Measurements from ENCODE around the gene AGBL1.

Gene AGBL1

GRCh38 chr15:86630946-86631345 lies 551.3 kb downstream of the AGBL1 start:
- Histone ChIP-seq H3K79me2 (ENCODE audit: insufficient read depth, low read length) (no peaks in the 10 kb centered on the region), H4K20me1 (ENCODE audit: low read depth, low read length) (no peaks in the 10 kb centered on the region), H3F3A (ENCODE audit: insufficient read depth) (no peaks in the 10 kb centered on the region), H3K36me3 (ENCODE audit: low read length) (no peaks in the 10 kb centered on the region), H3K27me3 (ENCODE audit: low read length) (no peaks in the 10 kb centered on the region), H3K9me3 (ENCODE audit: insufficient read depth, low read length) (no peaks in the 10 kb centered on the region), H2AFZ (ENCODE audit: low read depth, low read length, severe bottlenecking) (no peak overlapping the region), H3K9ac (ENCODE audit: low read length) (no peak overlapping the region), H3K4me3 (ENCODE audit: insufficient read depth, low read length, poor library complexity, severe bottlenecking) (no peak overlapping the region), H3K27ac (ENCODE audit: low read depth, low read length) (no peak overlapping the region), H3K9me2 (replicated peaks; ENCODE audit: insufficient read depth, low read length) (no peaks in the 10 kb centered on the region), H3K4me2 (ENCODE audit: low read depth, low read length, poor library complexity, severe bottlenecking) (no peak overlapping the region)
- TF ChIP-seq EZH2phosphoT487 (conservative IDR thresholded peaks at IDR 0.05; ENCODE audit: low read length), result no peak
- TF ChIP-seq, protein P1, sequence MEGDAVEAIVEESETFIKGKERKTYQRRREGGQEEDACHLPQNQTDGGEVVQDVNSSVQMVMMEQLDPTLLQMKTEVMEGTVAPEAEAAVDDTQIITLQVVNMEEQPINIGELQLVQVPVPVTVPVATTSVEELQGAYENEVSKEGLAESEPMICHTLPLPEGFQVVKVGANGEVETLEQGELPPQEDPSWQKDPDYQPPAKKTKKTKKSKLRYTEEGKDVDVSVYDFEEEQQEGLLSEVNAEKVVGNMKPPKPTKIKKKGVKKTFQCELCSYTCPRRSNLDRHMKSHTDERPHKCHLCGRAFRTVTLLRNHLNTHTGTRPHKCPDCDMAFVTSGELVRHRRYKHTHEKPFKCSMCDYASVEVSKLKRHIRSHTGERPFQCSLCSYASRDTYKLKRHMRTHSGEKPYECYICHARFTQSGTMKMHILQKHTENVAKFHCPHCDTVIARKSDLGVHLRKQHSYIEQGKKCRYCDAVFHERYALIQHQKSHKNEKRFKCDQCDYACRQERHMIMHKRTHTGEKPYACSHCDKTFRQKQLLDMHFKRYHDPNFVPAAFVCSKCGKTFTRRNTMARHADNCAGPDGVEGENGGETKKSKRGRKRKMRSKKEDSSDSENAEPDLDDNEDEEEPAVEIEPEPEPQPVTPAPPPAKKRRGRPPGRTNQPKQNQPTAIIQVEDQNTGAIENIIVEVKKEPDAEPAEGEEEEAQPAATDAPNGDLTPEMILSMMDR (IDR thresholded peaks at IDR 0.05; ENCODE audit: insufficient read depth, low read length, poor library complexity, severe bottlenecking), result no peak

DNA sequence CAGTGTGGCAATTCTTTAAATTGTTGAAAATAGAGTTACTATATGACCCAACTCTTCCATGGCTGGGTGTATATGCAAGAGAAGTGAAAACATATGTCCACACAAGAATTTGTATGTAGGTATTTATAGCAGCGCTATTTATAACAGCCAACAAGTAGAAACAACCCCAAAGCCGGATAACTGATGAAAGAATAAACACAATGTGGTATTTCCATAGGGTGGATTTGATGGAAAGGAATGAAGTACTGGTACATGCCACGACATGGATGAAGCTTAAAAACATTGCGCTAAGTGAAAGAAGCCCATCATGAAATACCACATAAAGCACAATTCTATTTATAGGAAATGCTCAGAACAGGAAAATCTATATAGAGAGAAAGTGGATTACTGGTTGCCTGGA lies 554.5 kb downstream of the AGBL1 start:
- H3K9ac ChIP-seq (ENCODE audit: low read length), result no peak overlapping the region
- H3K79me2 ChIP-seq (ENCODE audit: insufficient read depth, low read length), result no peaks in the 10 kb centered on the region
- H3F3A ChIP-seq (ENCODE audit: insufficient read depth), result no peaks in the 10 kb centered on the region
- no peak overlapping the region for H3K4me3 ChIP-seq (ENCODE audit: insufficient read depth, low read length, poor library complexity, severe bottlenecking)
- no peak overlapping the region for H2AFZ ChIP-seq (ENCODE audit: low read depth, low read length, severe bottlenecking)
- no peaks in the 10 kb centered on the region for H4K20me1 ChIP-seq (ENCODE audit: low read depth, low read length)
- H3K4me2 ChIP-seq (ENCODE audit: low read depth, low read length, poor library complexity, severe bottlenecking), result no peak overlapping the region
- no peaks in the 10 kb centered on the region for H3K9me3 ChIP-seq (ENCODE audit: insufficient read depth, low read length)
- H3K27me3 ChIP-seq (ENCODE audit: low read length), result no peaks in the 10 kb centered on the region
- H3K36me3 ChIP-seq (ENCODE audit: low read length), result no peaks in the 10 kb centered on the region
- H3K9me2 ChIP-seq (replicated peaks; ENCODE audit: insufficient read depth, low read length), result no peaks in the 10 kb centered on the region
- no peak overlapping the region for H3K27ac ChIP-seq (ENCODE audit: low read depth, low read length)
- no peak for TF ChIP-seq EZH2phosphoT487 (conservative IDR thresholded peaks at IDR 0.05; ENCODE audit: low read length)

DNA sequence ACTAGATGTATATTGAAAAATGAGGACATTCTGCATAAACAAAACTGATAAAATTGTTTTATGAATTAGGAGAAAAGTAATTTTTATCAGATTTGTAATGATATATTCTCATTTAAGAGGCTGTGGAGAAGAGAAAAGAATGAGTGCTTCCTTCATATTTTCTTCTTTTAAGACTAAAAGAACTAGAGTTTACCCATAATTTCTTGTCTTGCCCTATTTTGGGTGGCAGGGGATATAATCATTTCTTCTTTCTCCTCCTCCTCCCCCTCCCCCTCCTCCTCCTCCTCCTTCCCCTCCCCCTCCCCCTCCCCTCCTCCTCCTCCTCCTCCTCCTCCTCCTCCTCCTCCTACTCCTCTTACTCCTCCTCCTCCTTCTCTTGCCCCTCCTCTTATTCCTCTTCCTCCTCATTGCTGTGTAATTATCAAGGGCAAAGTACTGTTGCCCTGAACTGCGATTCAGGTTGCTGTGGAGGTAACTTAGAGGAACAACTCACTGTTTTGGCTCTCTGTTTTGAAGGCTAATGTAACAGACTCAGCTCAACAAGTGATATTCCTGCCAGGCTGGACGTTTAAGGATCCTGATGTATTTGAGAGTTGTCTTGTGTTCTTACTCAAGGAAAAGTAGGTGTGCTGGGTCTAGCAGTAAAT lies 555.4 kb downstream of the AGBL1 start:
- no peak for TF ChIP-seq EZH2phosphoT487 (conservative IDR thresholded peaks at IDR 0.05; ENCODE audit: low read length)
- TF ChIP-seq, protein P1 (IDR thresholded peaks at IDR 0.05; ENCODE audit: insufficient read depth, low read length, poor library complexity, severe bottlenecking), result no peak

DNA sequence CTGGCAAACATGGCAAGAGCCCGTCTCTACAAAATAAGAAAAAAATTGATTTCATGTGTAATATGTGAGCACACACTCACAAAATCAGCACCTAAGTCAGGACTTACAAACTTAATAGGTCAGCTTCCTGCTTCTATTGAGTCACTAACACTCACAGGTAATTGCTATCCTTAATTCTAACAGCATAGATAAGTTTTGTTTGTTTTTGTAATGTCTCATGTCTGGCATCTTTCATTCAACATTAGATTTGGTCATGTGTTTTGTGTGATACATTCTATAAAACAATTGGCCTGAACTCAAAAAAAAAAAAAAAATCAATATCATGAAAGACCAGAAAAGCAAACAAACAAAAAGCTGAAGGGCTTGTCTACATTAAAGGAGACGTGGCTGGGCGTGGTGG lies 564.7 kb downstream of the AGBL1 start:
- H3K9ac ChIP-seq (ENCODE audit: low read length), result no peak overlapping the region
- H3K27ac ChIP-seq (ENCODE audit: low read depth, low read length), result no peak overlapping the region
- no peak overlapping the region for H2AFZ ChIP-seq (ENCODE audit: low read depth, low read length, severe bottlenecking)
- no peaks in the 10 kb centered on the region for H3K36me3 ChIP-seq (ENCODE audit: low read length)
- no peaks in the 10 kb centered on the region for H3K27me3 ChIP-seq (ENCODE audit: low read length)
- TF ChIP-seq EZH2phosphoT487 (conservative IDR thresholded peaks at IDR 0.05; ENCODE audit: low read length), result no peak
- TF ChIP-seq, protein P1 (IDR thresholded peaks at IDR 0.05; ENCODE audit: insufficient read depth, low read length, poor library complexity, severe bottlenecking), result no peak
- H3K9me3 ChIP-seq (ENCODE audit: insufficient read depth, low read length), result no peaks in the 10 kb centered on the region
- H3K9me2 ChIP-seq (replicated peaks; ENCODE audit: insufficient read depth, low read length), result no peaks in the 10 kb centered on the region
- H3K4me3 ChIP-seq (ENCODE audit: insufficient read depth, low read length, poor library complexity, severe bottlenecking), result no peak overlapping the region
- no peak overlapping the region for H3K4me2 ChIP-seq (ENCODE audit: low read depth, low read length, poor library complexity, severe bottlenecking)
- H4K20me1 ChIP-seq (ENCODE audit: low read depth, low read length), result no peaks in the 10 kb centered on the region
- H3F3A ChIP-seq (ENCODE audit: insufficient read depth), result no peaks in the 10 kb centered on the region
- no peaks in the 10 kb centered on the region for H3K79me2 ChIP-seq (ENCODE audit: insufficient read depth, low read length)

More for the DNA sequence above, 555.4 kb downstream of the AGBL1 start:
- H4K20me1 ChIP-seq (ENCODE audit: low read depth, low read length), result no peaks in the 10 kb centered on the region
- H3K27me3 ChIP-seq (ENCODE audit: low read length), result no peaks in the 10 kb centered on the region
- H3K79me2 ChIP-seq (ENCODE audit: insufficient read depth, low read length), result no peaks in the 10 kb centered on the region
- no peak overlapping the region for H3K27ac ChIP-seq (ENCODE audit: low read depth, low read length)
- H3F3A ChIP-seq (ENCODE audit: insufficient read depth), result no peaks in the 10 kb centered on the region
- no peaks in the 10 kb centered on the region for H3K9me2 ChIP-seq (replicated peaks; ENCODE audit: insufficient read depth, low read length)
- no peak overlapping the region for H2AFZ ChIP-seq (ENCODE audit: low read depth, low read length, severe bottlenecking)
- H3K4me3 ChIP-seq (ENCODE audit: insufficient read depth, low read length, poor library complexity, severe bottlenecking), result no peak overlapping the region
- no peak overlapping the region for H3K4me2 ChIP-seq (ENCODE audit: low read depth, low read length, poor library complexity, severe bottlenecking)
- no peaks in the 10 kb centered on the region for H3K36me3 ChIP-seq (ENCODE audit: low read length)
- no peaks in the 10 kb centered on the region for H3K9me3 ChIP-seq (ENCODE audit: insufficient read depth, low read length)
- no peak overlapping the region for H3K9ac ChIP-seq (ENCODE audit: low read length)

Data from SU-DHL-6 (cell line).